ENCODE data around the gene GPR83.
"Not testable (repeated sequence)": the region's sequence is repeated elsewhere in the genome, so short reads cannot be mapped to it uniquely, and the experiment has no call there.

The GPR83 gene

GRCh38 chr11:94350850-94351563, 50.2 kb downstream of the GPR83 start:
- DNase-seq: not testable (repeated sequence)

- DNase-seq: not testable (repeated sequence)
Measured at GRCh38 chr11:94346311-94346710, 54.9 kb downstream of the GPR83 start.

- DNase-seq: no peak
Measured at GRCh38 chr11:94343495-94343894, 57.7 kb downstream of the GPR83 start.

GRCh38 chr11:94342250-94342649, 59.0 kb downstream of the GPR83 start:
- DNase-seq: no peak

- no peak for DNase-seq
Measured at GRCh38 chr11:94338651-94339050, 62.6 kb downstream of the GPR83 start.

- no peak for DNase-seq
Measured at GRCh38 chr11:94336033-94336432, 65.2 kb downstream of the GPR83 start.

GRCh38 chr11:94332814-94333213, 68.4 kb downstream of the GPR83 start:
- no peak for DNase-seq

GRCh38 chr11:94330789-94331188, 70.4 kb downstream of the GPR83 start:
- DNase-seq: no peak

- DNase-seq: no peak
Measured at GRCh38 chr11:94329501-94329900, 71.7 kb downstream of the GPR83 start.

GRCh38 chr11:94328587-94329080, 72.6 kb downstream of the GPR83 start:
- no peak for DNase-seq
